ENCODE data around the gene RGS3. TPM values are rescaled to one million over a fixed set of nuclear protein-coding genes. Genes with fewer than 3 reads are reported as not detected.

The RGS3 gene
- total RNA-seq, 8 experiments from 2014 or later, result 5.7 to 82.3 (median 50.6) TPM

- Histone ChIP-seq H3K4me3 (no peak overlapping the region), H3K27ac (no peak overlapping the region), H3K4me1 (replicated peaks in 1 of 2) (peaks cover 3 to 9% of the 10 kb centered on the region in 2 donors)
- in situ Hi-C loops (cut with MboI; ENCODE audit: low pct_unique_long_range_greater_than_20kb in 2 of 9, low sequenced_read_pairs in 9 of 9, unreplicated experiment in 9 of 9), result loop anchor here in 1 of 9 experiments (5.0 kb wide), 1 partner anchor 49 kb away; no protein-coding TSS in a partner anchor
- whole genome bisulfite sequencing, 10 experiments, result 33 to 94% (median 80%) methylated on average over 1 to 7 of the region's 7 CpGs; no CpG with 5 or more reads in 2 of the 10 experiments
- ATAC-seq (replicated peaks in 6 of 8), result no peak
These were observed 183.0 kb downstream of the RGS3 start for GRCh38 chr9:113646491-113646890.

Other genes starting within 250 kb of the RGS3 start
- 10 to 100 TPM; 12.8 to 28.1 (median 19.7) TPM for gene FKBP15, start 242.4 kb upstream of the RGS3 start, total RNA-seq
- 10 to 100 TPM; 10.9 to 25.5 (median 18.7) TPM for gene SLC31A1, start 242.2 kb upstream of the RGS3 start, total RNA-seq
- 10 to 100 TPM; 26.9 to 45.5 (median 30.9) TPM for gene CDC26, start 188.2 kb upstream of the RGS3 start, total RNA-seq
- 10 to 100 TPM; 22.4 to 35.5 (median 27.6) TPM for gene PRPF4, start 188.1 kb upstream of the RGS3 start, total RNA-seq
- 1 to 10 TPM in 2 of 8 experiments, under 1 TPM in 5, not detected in 1; 0.14 to 1.6 (median 0.29) TPM for gene RNF183, start 160.4 kb upstream of the RGS3 start, total RNA-seq
- 1 to 10 TPM in 7 of 8 experiments, under 1 TPM in 1; 0.76 to 5.8 (median 3.3) TPM for gene WDR31, start 123.5 kb upstream of the RGS3 start, total RNA-seq
- gene BSPRY, start 114.2 kb upstream of the RGS3 start, total RNA-seq, result under 1 TPM in 6 of 8 experiments, not detected in 2; 0.05 to 0.43 (median 0.27) TPM
- gene HDHD3, start 86.7 kb upstream of the RGS3 start, total RNA-seq, result 10 to 100 TPM in 3 of 8 experiments, 1 to 10 TPM in 5; 6.3 to 15.1 (median 9.0) TPM
- gene ALAD, start 62.4 kb upstream of the RGS3 start, total RNA-seq, result 10 to 100 TPM; 10.2 to 21.9 (median 17.0) TPM
- gene POLE3, start 53.1 kb upstream of the RGS3 start, total RNA-seq, result 10 to 100 TPM; 42.0 to 66.7 (median 50.2) TPM
- 1 to 10 TPM in 4 of 8 experiments, under 1 TPM in 4; 0.54 to 2.4 (median 1.1) TPM for gene C9orf43, start 53.0 kb upstream of the RGS3 start, total RNA-seq